Ishikawa (cell line): Measurements from ENCODE around the gene CD300LD.

Experiments
- CEBPB ChIP-seq: IDR thresholded peaks from 2 replicates; pipeline ENCODE4 v1.6.1; 2012
- CREB1 ChIP-seq: IDR thresholded peaks from 2 replicates; pipeline ENCODE4 v1.6.1; 2012; ENCODE audit warnings: low read depth
- EGR1 ChIP-seq: IDR thresholded peaks from 2 replicates; pipeline ENCODE4 v1.6.1; 2012
- EP300 ChIP-seq: IDR thresholded peaks from 2 replicates; pipeline ENCODE4 v1.6.1; 2012; ENCODE audit warnings: borderline replicate concordance
- FOXM1 ChIP-seq: IDR thresholded peaks from 2 replicates; pipeline ENCODE4 v1.6.1; 2012; ENCODE audit warnings: low read depth, borderline replicate concordance
- NFIC ChIP-seq: IDR thresholded peaks from 2 replicates; pipeline ENCODE4 v1.6.1; 2012
- RAD21 ChIP-seq: IDR thresholded peaks from 2 replicates; pipeline ENCODE4 v1.6.1; 2012; ENCODE audit warnings: low read depth
- REST ChIP-seq: IDR thresholded peaks from 2 replicates; pipeline ENCODE4 v1.6.1; 2012; ENCODE audit warnings: low read depth, mild to moderate bottlenecking
- TAF1 ChIP-seq: IDR thresholded peaks from 2 replicates; pipeline ENCODE4 v1.6.1; 2012; ENCODE audit warnings: low read depth, mild to moderate bottlenecking
- TCF12 ChIP-seq: IDR thresholded peaks from 2 replicates; pipeline ENCODE4 v1.6.1; 2012; ENCODE audit warnings: low read depth
- TEAD4 ChIP-seq: IDR thresholded peaks from 2 replicates; pipeline ENCODE4 v1.6.1; 2012
- YY1 ChIP-seq: IDR thresholded peaks from 2 replicates; pipeline ENCODE4 v1.6.1; 2012; ENCODE audit warnings: low read depth
- ZBTB7A ChIP-seq: IDR thresholded peaks from 2 replicates; pipeline ENCODE4 v1.6.1; 2012; ENCODE audit warnings: low read depth
- TF ChIP-seq, protein P1 (sequence below): IDR thresholded peaks from 2 replicates; pipeline ENCODE4 v1.6.1; 2012
- TF ChIP-seq, protein P2 (sequence below): IDR thresholded peaks from 2 replicates; pipeline ENCODE4 v1.6.1; 2012

CD300LD gene

GRCh38 chr17:74599023-74599399 is 6.9 kb upstream of the CD300LD start:
- no peak for TF ChIP-seq TEAD4
- TF ChIP-seq ZBTB7A, result no peak
- TF ChIP-seq, protein P1, sequence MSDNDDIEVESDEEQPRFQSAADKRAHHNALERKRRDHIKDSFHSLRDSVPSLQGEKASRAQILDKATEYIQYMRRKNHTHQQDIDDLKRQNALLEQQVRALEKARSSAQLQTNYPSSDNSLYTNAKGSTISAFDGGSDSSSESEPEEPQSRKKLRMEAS, result no peak
- TF ChIP-seq REST, result no peak
- TF ChIP-seq CEBPB, result no peak
- no peak for TF ChIP-seq CREB1
- TF ChIP-seq EP300, result no peak
- TF ChIP-seq TCF12, result no peak
- TF ChIP-seq YY1, result no peak
- no peak for TF ChIP-seq TAF1
- TF ChIP-seq, protein P2, sequence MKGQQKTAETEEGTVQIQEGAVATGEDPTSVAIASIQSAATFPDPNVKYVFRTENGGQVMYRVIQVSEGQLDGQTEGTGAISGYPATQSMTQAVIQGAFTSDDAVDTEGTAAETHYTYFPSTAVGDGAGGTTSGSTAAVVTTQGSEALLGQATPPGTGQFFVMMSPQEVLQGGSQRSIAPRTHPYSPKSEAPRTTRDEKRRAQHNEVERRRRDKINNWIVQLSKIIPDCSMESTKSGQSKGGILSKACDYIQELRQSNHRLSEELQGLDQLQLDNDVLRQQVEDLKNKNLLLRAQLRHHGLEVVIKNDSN, result no peak
- no peak for TF ChIP-seq EGR1
- TF ChIP-seq RAD21, result no peak
- no peak for TF ChIP-seq FOXM1
- TF ChIP-seq NFIC, result no peak

DNA sequence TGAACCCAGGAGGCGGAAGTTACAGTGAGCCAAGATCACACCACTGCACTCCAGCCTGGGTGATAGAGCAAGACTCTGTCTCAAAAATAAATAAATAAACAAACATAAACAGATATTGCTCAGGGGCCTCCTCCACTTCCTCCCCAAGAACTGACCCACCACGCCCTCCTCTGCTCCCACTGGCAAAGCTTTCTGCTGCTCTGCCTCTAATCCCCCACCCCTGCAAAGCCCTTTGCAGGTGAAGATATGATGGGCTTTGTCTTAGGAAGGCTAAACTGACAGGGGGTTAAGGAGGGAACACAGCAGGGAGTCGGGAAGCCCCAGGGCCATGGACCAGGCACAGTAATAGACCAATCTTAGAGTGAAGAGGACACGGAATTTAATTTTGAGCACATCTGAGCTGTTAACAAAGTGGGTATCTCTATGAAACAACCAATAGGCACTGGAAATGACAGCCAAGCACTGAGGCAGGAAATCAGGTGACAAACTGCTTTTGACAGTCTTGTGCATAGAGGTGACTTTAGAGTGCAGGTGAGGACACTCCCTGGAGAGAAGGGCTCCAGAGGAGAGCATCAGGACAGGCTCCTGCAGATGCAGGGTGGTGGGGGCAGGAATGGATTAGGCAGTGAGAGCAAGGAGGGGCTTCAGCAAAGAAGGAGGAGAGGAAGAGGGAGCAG is 6.4 kb upstream of the CD300LD start:
- TF ChIP-seq TEAD4 (no peak), NFIC (no peak), TAF1 (no peak), TCF12 (no peak), EP300 (no peak), REST (no peak), EGR1 (no peak), CREB1 (no peak)
- TF ChIP-seq, protein P2, result no peak

DNA sequence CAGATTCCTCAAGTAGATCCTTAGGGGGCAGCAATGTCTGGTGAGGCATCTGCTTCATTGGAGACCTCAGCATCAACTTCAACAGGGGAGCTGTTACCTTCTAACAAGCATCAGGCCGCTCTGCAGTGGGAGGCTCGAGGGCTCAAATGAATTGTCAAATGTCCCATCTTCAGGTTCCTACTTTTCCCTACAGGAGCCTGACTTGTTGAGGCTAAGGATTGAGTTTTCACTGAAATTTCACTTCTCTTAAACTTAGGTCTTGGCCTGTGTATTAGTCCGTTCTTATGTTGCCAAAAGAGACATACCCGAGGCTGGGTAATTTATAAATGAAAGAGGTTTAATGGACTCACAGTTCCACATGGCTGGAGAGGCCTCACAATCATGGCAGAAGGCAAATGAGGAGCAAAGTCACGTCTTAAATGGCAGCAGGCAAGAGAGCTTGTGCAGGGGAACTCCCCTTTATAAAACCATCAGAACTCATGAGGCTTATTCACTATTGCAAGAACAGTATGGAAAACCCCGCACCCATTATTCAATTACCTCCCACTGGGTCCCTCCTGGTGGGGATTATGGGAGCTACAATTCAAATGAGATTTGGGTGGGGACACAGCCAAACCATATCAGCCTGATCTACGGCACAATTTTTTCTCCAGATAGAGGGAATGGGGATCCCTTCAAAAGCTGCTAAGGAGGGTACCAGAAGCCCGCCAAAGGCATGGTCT is 5.1 kb upstream of the CD300LD start:
- TF ChIP-seq TCF12, result no peak
- no peak for TF ChIP-seq ZBTB7A
- no peak for TF ChIP-seq NFIC
- TF ChIP-seq, protein P2, result no peak
- TF ChIP-seq CEBPB, result no peak
- no peak for TF ChIP-seq REST
- TF ChIP-seq EGR1, result no peak
- TF ChIP-seq FOXM1, result no peak
- no peak for TF ChIP-seq TEAD4
- no peak for TF ChIP-seq YY1
- TF ChIP-seq CREB1, result no peak
- TF ChIP-seq, protein P1, result no peak
- no peak for TF ChIP-seq EP300
- no peak for TF ChIP-seq RAD21
- TF ChIP-seq TAF1, result no peak
